GM13977 (cell line): ENCODE results near the gene HYI.

Experiments used
- DNase-seq: peaks from one replicate; pipeline ENCODE4 v3.0.0; 2012; ENCODE audit warnings: low spot score
- CTCF ChIP-seq: IDR thresholded peaks from 2 replicates; pipeline ENCODE4 v1.5.1; 2012; ENCODE audit warnings: mild to moderate bottlenecking, control low read depth; ENCODE audit not compliant: insufficient read depth; ENCODE audit errors: extremely low read depth, missing control alignments
- in situ Hi-C: fragments of 300-500 bp; cut with MboI; formaldehyde crosslinking; loops from one replicate; pipeline ENCODE4 v1.12.0; 2022; ENCODE audit warnings: low sequenced_read_pairs, low pct_unique_long_range_greater_than_20kb, mixed read lengths, inconsistent platforms; ENCODE audit not compliant: unreplicated experiment

Gene HYI

GRCh38 chr1:43439781-43440180 lies 13.9 kb downstream of the HYI start:
- no peak for TF ChIP-seq CTCF
- in situ Hi-C loops, result no loop called here

GRCh38 chr1:43438953-43439581 lies 14.7 kb downstream of the HYI start:
- no peak for TF ChIP-seq CTCF
- in situ Hi-C loops, result no loop called here
- DNase-seq, result no peak

More at GRCh38 chr1:43439781-43440180, 13.9 kb downstream of the HYI start:
- no peak for DNase-seq

GRCh38 chr1:43438576-43438952 lies 15.2 kb downstream of the HYI start:
- in situ Hi-C loops, result no loop called here
- no peak for TF ChIP-seq CTCF
- no peak for DNase-seq

- no peak for TF ChIP-seq CTCF
- no peak for DNase-seq
- in situ Hi-C loops, result no loop called here
Observed at GRCh38 chr1:43438006-43438405, 15.7 kb downstream of the HYI start.

- TF ChIP-seq CTCF, result no peak
- in situ Hi-C loops, result no loop called here
Observed at GRCh38 chr1:43437031-43437973, 16.4 kb downstream of the HYI start.

GRCh38 chr1:43436371-43436770 lies 17.4 kb downstream of the HYI start:
- no peak for DNase-seq
- no peak for TF ChIP-seq CTCF
- in situ Hi-C loops, result no loop called here

More at GRCh38 chr1:43437031-43437973, 16.4 kb downstream of the HYI start:
- no peak for DNase-seq
